ENCODE results near the gene PPARGC1A. TPM values are rescaled to one million over a fixed set of nuclear protein-coding genes. Genes with fewer than 3 reads are reported as not detected.

PPARGC1A gene
- total RNA-seq, 2 donors from 2014 or later: not detected

DNA sequence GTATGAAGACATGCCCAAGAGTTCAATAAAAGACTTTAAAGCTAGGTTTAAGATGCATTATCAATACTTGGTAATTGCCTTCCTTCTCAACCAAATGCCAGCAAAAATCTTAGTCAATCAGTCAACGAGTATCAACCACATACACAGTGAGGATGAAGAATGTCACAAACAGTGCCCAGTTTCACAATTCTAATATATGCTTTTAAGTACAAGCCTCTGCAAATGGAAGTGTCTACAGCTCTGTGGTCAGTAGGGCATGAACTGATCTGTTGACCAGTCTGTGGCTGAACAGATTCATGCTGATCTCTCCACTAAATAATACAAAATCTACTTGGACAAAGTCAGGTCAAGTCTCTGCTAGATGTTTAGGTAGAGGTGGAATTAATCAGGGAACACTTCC, 27.9 kb downstream of the PPARGC1A start:
- H3K9me3 ChIP-seq (ENCODE audit: control insufficient read depth, low read length, poor library complexity, severe bottlenecking): no peaks in the 10 kb centered on the region
- H3K4me3 Mint-ChIP-seq: no peak overlapping the region
- no peaks in the 10 kb centered on the region for H3K36me3 Mint-ChIP-seq (ENCODE audit: low read depth)
- no peak overlapping the region for H3K27ac Mint-ChIP-seq
- DNase-seq (no peak), ATAC-seq (no peak)
- no peaks in the 10 kb centered on the region for H3K4me1 Mint-ChIP-seq
- no peaks in the 10 kb centered on the region for H3K27me3 Mint-ChIP-seq

DNA sequence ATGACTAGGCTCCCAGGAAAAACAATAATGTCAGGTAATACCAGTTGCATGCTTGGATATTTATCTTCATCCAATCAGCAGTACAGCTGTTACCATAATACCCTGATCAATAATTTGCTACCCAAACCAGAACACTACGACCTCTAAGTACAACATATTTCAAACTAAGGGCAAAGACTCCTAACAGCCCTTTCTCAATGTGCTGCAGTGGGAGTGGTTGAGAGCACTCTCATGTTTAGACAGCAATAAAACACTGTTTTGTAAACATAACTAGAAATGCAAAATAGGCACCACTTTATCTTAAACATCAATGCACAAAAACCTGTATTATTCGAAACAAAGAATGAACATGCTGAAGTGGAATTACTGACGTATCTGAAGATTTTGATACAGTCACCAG, 28.9 kb downstream of the PPARGC1A start:
- H3K9me3 ChIP-seq (ENCODE audit: control insufficient read depth, low read length, poor library complexity, severe bottlenecking): no peaks in the 10 kb centered on the region
- H3K27ac Mint-ChIP-seq: no peak overlapping the region
- DNase-seq (no peak), ATAC-seq (no peak)
- H3K4me1 Mint-ChIP-seq: no peaks in the 10 kb centered on the region
- no peaks in the 10 kb centered on the region for H3K27me3 Mint-ChIP-seq
- no peaks in the 10 kb centered on the region for H3K36me3 Mint-ChIP-seq (ENCODE audit: low read depth)
- H3K4me3 Mint-ChIP-seq: no peak overlapping the region

DNA sequence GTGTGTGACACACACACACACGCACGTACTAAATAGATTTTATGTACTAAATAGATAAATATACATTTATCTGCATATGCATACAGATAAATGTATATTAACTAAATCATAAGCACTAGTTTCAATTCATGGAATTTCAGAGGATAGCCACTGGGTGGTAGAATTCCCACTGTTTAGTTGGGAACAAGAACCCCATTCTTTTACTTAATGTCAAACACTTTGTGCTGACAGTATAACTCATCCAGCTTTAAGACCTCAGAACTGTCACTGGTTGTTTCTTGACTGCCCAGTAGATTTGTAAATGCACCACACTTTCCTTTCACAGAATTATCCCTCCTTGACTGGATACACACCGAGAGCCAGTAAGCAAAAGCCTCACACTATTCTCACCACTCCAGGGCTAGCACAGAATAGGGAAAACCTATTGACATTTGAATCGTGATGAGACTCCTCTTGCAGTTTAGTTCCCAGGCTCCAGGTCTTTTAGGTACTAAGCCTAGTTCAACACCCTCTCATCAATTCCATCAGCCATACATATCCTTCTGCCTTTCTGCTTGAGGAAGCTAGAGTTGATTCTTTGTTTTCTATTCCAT, 32.4 kb downstream of the PPARGC1A start:
- DNase-seq (no peak), ATAC-seq (no peak)
- Mint-ChIP-seq H3K4me3 (no peak overlapping the region), H3K4me1 (no peaks in the 10 kb centered on the region), H3K36me3 (ENCODE audit: low read depth) (no peaks in the 10 kb centered on the region), H3K27me3 (no peaks in the 10 kb centered on the region), H3K27ac (no peak overlapping the region)
- H3K9me3 ChIP-seq (ENCODE audit: control insufficient read depth, low read length, poor library complexity, severe bottlenecking): no peaks in the 10 kb centered on the region

DNA sequence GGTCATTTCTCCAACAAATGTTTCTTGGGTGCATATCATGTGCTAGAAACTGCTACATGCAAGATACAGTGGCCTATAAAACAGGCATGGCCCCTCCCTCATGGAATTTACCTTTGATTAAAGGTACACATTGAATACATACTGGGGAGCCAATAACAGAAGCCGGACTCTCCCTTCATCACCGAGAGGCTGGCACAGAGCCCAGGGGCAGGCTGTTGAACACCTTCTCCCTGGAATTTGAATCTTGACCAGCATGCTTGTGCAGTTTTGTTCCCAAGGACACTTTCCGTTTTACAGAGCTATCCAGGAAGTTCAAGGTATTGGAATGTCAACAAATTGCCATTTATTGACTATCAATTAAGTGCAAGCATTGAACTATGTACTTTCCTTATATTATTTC, 33.2 kb downstream of the PPARGC1A start:
- H3K4me1 Mint-ChIP-seq: no peaks in the 10 kb centered on the region
- H3K9me3 ChIP-seq (ENCODE audit: control insufficient read depth, low read length, poor library complexity, severe bottlenecking): no peaks in the 10 kb centered on the region
- DNase-seq (no peak), ATAC-seq (no peak)
- no peaks in the 10 kb centered on the region for H3K27me3 Mint-ChIP-seq
- no peaks in the 10 kb centered on the region for H3K36me3 Mint-ChIP-seq (ENCODE audit: low read depth)
- no peak overlapping the region for H3K4me3 Mint-ChIP-seq
- H3K27ac Mint-ChIP-seq: no peak overlapping the region

DNA sequence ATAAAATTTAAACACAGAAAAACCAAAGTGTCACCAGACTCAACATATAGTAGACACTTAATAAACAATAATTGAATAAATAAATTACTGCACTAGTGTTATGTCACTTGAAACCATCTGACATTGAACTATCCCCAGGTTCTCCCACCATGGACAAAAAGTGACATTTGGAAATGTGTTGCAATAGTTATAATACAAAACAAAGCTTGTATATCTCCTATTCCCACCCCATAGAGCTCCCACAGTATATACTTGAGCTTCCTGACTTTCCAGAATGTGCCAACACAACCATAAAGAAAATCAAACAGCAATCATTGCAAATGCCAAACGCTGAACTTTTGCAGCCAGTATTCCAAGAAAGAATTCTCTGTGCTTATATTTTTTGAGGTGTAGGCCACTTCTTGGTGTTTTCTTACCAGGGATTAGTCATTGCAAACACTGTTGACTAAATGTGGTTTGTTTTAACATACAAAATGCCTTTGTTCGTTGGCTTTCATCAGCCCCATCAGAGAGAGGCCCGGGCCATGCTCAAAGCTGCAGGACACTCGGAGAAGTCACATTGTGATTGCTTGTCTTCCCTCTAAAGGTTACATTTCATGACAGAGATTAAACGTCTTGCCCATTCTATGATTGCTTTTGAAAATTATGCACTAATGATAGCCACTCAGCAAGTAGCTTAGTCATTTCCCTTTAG, 33.8 kb downstream of the PPARGC1A start:
- H3K27me3 Mint-ChIP-seq: no peaks in the 10 kb centered on the region
- H3K9me3 ChIP-seq (ENCODE audit: control insufficient read depth, low read length, poor library complexity, severe bottlenecking): no peaks in the 10 kb centered on the region
- no peak for ATAC-seq
- no peak overlapping the region for H3K27ac Mint-ChIP-seq
- H3K36me3 Mint-ChIP-seq (ENCODE audit: low read depth): no peaks in the 10 kb centered on the region
- no peaks in the 10 kb centered on the region for H3K4me1 Mint-ChIP-seq
- no peak for DNase-seq
- H3K4me3 Mint-ChIP-seq: no peak overlapping the region

DNA sequence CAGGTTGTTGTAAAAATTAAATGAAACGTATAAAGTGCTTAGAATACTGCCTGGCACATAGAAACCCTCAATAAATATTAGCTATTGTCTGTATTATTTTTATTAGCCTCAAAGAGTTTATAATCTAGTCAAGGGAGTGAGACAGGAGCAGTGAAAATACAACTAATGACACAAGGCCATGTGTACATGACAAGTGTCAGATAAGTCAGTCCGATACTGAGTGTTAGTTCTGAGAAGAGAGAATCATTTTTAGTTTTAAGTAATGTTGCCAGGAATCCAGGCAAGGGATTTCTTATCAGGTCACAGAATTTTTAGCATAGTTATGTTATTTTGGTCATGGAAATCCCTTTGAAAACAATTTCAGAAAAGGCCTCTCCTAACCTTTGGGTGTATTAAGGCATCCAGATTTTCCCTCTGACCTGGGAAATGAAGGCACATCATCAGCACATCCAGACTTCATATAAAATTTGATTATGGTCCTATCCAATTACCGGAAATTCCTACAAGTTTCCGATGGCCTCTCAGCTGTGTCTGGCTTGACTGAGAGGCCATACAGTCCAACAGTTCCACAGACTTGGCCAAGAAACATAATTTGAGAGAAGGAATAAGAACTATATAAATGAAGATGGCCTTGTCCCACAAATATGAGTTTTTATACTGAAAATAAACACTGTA, 35.7 kb downstream of the PPARGC1A start:
- no peak for DNase-seq
- Mint-ChIP-seq H3K36me3 (ENCODE audit: low read depth) (no peaks in the 10 kb centered on the region), H3K4me1 (no peaks in the 10 kb centered on the region), H3K4me3 (no peak overlapping the region), H3K27me3 (no peaks in the 10 kb centered on the region), H3K27ac (no peak overlapping the region)
- H3K9me3 ChIP-seq (ENCODE audit: control insufficient read depth, low read length, poor library complexity, severe bottlenecking): no peaks in the 10 kb centered on the region
- ATAC-seq: no peak

DNA sequence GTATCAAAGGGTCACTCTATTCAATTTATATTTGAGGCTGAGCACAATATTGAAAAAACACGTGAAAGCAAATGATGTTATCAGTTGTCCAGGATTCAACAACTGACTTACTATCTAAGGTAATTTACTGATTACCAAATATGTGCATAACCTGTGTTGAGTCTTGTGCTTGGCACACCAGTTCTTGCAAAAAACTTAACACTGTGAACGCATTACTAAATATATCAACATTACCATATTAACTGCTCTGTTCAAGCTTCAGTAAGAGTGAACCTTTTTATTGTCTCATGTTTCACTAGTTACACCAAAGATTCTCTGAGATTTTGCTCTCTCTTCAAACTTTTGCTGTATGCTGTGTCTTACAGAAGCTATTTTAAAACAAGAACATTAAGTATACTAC, 38.4 kb downstream of the PPARGC1A start:
- ATAC-seq (no peak), DNase-seq (no peak)
- H3K9me3 ChIP-seq (ENCODE audit: control insufficient read depth, low read length, poor library complexity, severe bottlenecking): no peaks in the 10 kb centered on the region
- H3K27me3 Mint-ChIP-seq: no peaks in the 10 kb centered on the region
- H3K4me3 Mint-ChIP-seq: no peak overlapping the region
- H3K36me3 Mint-ChIP-seq (ENCODE audit: low read depth): no peaks in the 10 kb centered on the region
- H3K4me1 Mint-ChIP-seq: no peaks in the 10 kb centered on the region
- no peak overlapping the region for H3K27ac Mint-ChIP-seq

DNA sequence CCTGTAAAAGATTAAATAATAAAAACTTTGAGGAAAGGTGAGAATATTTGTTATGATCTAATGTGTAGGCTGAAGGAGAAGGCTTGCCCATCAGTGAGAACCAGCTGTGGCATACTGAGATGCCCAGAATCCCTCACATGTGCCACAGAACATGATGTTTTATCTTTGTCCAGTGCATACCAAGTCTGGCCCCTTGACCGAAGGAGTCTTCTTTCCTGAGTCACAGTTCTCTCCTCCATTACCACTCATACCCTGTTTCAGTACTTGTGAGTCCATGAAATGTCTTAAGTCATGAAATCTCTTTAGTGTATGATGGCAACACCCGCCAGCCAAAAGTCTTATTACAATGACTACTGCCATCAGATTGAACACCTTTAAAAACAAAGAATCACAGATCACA, 42.7 kb downstream of the PPARGC1A start:
- H3K4me1 Mint-ChIP-seq: no peaks in the 10 kb centered on the region
- no peaks in the 10 kb centered on the region for H3K36me3 Mint-ChIP-seq (ENCODE audit: low read depth)
- no peaks in the 10 kb centered on the region for H3K9me3 ChIP-seq (ENCODE audit: control insufficient read depth, low read length, poor library complexity, severe bottlenecking)
- no peak overlapping the region for H3K27ac Mint-ChIP-seq
- ATAC-seq (no peak), DNase-seq (no peak)
- H3K27me3 Mint-ChIP-seq: no peaks in the 10 kb centered on the region
- no peak overlapping the region for H3K4me3 Mint-ChIP-seq

DNA sequence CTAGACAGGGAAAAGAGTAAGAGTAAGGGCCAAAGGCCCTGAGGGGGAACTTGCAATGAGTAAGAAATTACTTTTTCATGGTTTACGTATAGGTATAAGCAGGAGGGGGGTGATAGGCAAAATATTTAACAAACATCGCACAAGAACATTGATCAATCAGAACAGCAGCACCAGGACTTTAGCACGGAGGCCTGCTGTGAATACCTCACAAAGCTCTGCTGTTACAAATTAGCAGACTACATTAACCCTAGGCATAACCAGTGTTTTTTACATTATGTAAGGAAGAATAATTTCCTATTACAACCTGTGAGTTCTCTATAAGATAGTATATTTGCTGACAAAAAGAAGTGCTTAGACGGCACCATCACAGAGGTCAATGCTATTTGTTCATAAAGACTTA, 44.9 kb downstream of the PPARGC1A start:
- no peaks in the 10 kb centered on the region for H3K4me1 Mint-ChIP-seq
- no peaks in the 10 kb centered on the region for H3K36me3 Mint-ChIP-seq (ENCODE audit: low read depth)
- no peaks in the 10 kb centered on the region for H3K27me3 Mint-ChIP-seq
- no peak for ATAC-seq
- H3K9me3 ChIP-seq (ENCODE audit: control insufficient read depth, low read length, poor library complexity, severe bottlenecking): no peaks in the 10 kb centered on the region
- DNase-seq: no peak
- H3K4me3 Mint-ChIP-seq: no peak overlapping the region
- no peak overlapping the region for H3K27ac Mint-ChIP-seq

DNA sequence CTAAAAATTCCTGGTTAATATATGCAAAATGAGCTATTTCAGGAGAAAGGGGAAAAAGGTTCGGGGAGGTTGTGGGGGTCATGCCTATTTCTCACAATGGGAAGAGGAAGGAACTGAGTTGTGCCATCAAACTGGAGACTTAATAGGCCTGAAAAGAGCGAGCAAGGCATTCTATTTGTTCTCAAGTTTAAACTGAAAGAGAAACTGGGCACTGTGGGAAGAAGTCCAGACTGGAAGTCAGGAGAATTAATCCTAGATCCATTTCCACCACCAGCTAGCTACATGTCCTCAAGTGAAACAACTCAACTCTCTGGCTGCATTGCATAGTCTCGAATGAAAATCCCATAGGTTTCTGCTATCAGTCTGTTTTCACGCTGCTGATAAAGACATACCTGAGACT, 50.6 kb downstream of the PPARGC1A start:
- no peaks in the 10 kb centered on the region for H3K4me1 Mint-ChIP-seq
- DNase-seq: no peak
- H3K9me3 ChIP-seq (ENCODE audit: control insufficient read depth, low read length, poor library complexity, severe bottlenecking): no peaks in the 10 kb centered on the region
- H3K27me3 Mint-ChIP-seq: no peaks in the 10 kb centered on the region
- no peaks in the 10 kb centered on the region for H3K36me3 Mint-ChIP-seq (ENCODE audit: low read depth)
- no peak overlapping the region for H3K4me3 Mint-ChIP-seq
- ATAC-seq: no peak
- no peak overlapping the region for H3K27ac Mint-ChIP-seq

DNA sequence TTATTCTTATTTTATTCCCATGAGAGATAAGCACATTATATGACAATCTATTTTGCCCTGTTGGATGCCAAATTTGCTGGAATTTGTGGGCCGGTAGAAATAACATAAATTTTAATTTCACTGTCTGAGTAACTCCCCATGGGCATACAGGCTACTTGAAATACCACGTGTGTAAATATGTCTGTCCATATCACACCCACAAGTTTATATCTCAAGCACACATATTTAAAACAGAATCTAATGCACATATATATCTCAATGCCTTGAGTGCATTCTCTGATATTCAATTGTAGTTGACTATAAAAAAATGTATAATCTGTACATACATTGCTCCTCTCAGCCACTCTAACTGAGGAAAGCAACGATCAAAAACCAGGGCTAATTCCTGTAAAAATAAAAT, 51.2 kb downstream of the PPARGC1A start:
- H3K36me3 Mint-ChIP-seq (ENCODE audit: low read depth): no peaks in the 10 kb centered on the region
- no peaks in the 10 kb centered on the region for H3K27me3 Mint-ChIP-seq
- H3K9me3 ChIP-seq (ENCODE audit: control insufficient read depth, low read length, poor library complexity, severe bottlenecking): no peaks in the 10 kb centered on the region
- H3K4me1 Mint-ChIP-seq: no peaks in the 10 kb centered on the region
- H3K4me3 Mint-ChIP-seq: no peak overlapping the region
- ATAC-seq (no peak), DNase-seq (no peak)
- H3K27ac Mint-ChIP-seq: no peak overlapping the region

DNA sequence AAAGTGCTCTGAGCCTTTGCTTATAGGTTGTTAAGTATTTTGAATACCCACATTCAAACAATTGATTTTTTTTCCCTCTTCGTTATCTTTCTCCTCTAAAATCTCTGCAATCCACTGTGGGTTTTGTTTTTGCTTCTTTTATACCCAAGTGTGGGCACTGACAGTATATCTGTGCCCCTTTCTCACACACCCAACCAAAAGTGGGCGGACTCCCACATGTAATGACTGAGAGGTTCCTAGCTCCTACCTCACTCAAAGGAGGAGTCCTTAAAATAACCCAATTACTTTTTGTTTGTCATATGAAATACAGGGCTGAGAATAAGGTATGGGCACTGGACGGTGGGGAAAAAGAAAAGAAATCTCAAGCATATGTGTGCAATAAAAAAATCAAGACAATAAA, 51.7 kb downstream of the PPARGC1A start:
- Mint-ChIP-seq H3K4me3 (no peak overlapping the region), H3K36me3 (ENCODE audit: low read depth) (no peaks in the 10 kb centered on the region), H3K27me3 (no peaks in the 10 kb centered on the region), H3K27ac (no peak overlapping the region), H3K4me1 (no peaks in the 10 kb centered on the region)
- no peaks in the 10 kb centered on the region for H3K9me3 ChIP-seq (ENCODE audit: control insufficient read depth, low read length, poor library complexity, severe bottlenecking)
- no peak for DNase-seq
- no peak for ATAC-seq

DNA sequence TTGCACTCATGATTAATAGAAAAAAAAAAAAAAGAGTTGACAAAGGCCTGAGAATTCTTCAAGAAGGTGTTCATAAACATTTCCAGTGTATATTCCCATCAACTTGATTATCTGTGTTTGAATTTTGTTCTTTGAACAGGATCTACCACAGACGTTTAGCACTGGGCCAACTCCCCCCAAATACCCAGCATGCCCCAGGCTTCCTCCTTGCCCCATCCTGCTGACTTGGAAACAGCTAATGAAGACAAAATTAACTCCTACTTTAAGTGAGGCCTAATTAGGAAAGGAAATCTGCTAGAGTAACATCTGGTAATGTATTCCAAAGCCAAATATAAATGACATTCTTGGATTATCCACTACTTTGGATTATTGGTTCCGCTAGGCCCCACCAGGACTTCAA, 52.5 kb downstream of the PPARGC1A start:
- no peak overlapping the region for H3K4me3 Mint-ChIP-seq
- H3K27me3 Mint-ChIP-seq: no peaks in the 10 kb centered on the region
- no peaks in the 10 kb centered on the region for H3K36me3 Mint-ChIP-seq (ENCODE audit: low read depth)
- ATAC-seq (no peak), DNase-seq (no peak)
- no peak overlapping the region for H3K27ac Mint-ChIP-seq
- no peaks in the 10 kb centered on the region for H3K4me1 Mint-ChIP-seq
- no peaks in the 10 kb centered on the region for H3K9me3 ChIP-seq (ENCODE audit: control insufficient read depth, low read length, poor library complexity, severe bottlenecking)

Measured in T-helper 17 cell (primary cell).